ENCODE results near the gene TRAK1.

GRCh38 chr3:42122261-42123011 lies 31.3 kb downstream of the TRAK1 start:
- no peak for TF ChIP-seq GATA2 (IDR thresholded peaks at IDR 0.05; ENCODE audit: low read depth, low read length)
- no peak for TF ChIP-seq GATA3 (IDR thresholded peaks at IDR 0.05; ENCODE audit: low read depth, low read length)

All from SH-SY5Y (cell line).